Neural cell (in vitro differentiated cells): Measurements from ENCODE around the gene TSPAN17.

Experiments used
- POLR2AphosphoS5 ChIP-seq: IDR thresholded peaks from 2 replicates; pipeline ENCODE4 v1.6.1; 2012
- TF ChIP-seq, protein P1 (sequence below): fragments of 450-650 bp; IDR thresholded peaks from 2 replicates; pipeline ENCODE4 v1.5.1; 2014; ENCODE audit warnings: antibody characterized with exemption, mild to moderate bottlenecking, moderate library complexity; ENCODE audit not compliant: poor library complexity, severe bottlenecking

DNA sequence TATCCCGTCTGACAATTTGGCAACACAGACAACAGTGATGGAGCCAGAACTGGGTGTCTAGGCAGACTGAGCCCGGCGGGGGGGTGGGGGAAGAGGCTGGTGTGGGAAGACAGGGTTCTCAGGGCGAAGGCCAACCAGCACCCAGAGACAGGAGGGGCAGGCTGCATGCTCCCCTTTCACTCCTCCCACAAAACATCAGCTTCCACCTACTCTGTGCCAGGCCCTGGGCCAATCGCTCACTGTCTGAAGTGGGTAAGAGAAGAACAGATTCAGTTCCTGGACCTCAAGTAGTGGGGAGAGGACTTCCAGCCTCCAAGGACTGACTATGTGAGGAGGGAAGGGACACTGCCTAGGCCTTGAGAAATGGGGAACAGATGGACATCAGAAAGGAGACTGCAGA, 19.7 kb upstream of the TSPAN17 start:
- TF ChIP-seq, protein P1, sequence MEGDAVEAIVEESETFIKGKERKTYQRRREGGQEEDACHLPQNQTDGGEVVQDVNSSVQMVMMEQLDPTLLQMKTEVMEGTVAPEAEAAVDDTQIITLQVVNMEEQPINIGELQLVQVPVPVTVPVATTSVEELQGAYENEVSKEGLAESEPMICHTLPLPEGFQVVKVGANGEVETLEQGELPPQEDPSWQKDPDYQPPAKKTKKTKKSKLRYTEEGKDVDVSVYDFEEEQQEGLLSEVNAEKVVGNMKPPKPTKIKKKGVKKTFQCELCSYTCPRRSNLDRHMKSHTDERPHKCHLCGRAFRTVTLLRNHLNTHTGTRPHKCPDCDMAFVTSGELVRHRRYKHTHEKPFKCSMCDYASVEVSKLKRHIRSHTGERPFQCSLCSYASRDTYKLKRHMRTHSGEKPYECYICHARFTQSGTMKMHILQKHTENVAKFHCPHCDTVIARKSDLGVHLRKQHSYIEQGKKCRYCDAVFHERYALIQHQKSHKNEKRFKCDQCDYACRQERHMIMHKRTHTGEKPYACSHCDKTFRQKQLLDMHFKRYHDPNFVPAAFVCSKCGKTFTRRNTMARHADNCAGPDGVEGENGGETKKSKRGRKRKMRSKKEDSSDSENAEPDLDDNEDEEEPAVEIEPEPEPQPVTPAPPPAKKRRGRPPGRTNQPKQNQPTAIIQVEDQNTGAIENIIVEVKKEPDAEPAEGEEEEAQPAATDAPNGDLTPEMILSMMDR, result no peak
- no peak for TF ChIP-seq POLR2AphosphoS5
